ENCODE data around the gene PGAP3.

DNA sequence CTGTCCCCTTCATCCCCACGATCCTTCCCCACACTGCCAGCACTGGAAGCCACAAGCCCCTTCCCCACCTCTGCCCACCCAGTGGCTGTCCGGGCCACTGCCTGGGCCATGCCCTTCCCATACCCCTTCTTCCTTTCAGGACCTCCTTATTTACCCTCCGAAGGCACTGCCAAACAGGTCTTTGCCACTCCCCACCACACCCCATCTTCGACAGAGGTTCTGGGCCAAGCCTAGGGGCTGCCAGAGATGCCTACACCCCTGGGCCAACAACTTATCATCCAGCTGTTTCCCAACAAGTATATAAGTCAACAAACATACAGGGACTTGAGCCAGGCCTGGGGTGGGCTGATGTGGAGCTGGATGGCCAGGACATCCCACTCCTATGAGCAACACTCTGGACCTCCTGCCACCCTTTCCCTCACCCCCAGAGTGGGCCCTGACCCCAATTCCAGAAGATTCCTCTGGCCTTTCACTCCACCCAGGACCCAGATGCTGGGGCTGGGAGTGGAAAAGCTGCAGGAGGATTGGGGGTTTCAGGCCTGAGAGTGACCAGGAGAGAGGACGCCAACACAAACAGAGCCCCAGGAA is 62.6 kb downstream of the PGAP3 start:
- TF ChIP-seq, protein P1, sequence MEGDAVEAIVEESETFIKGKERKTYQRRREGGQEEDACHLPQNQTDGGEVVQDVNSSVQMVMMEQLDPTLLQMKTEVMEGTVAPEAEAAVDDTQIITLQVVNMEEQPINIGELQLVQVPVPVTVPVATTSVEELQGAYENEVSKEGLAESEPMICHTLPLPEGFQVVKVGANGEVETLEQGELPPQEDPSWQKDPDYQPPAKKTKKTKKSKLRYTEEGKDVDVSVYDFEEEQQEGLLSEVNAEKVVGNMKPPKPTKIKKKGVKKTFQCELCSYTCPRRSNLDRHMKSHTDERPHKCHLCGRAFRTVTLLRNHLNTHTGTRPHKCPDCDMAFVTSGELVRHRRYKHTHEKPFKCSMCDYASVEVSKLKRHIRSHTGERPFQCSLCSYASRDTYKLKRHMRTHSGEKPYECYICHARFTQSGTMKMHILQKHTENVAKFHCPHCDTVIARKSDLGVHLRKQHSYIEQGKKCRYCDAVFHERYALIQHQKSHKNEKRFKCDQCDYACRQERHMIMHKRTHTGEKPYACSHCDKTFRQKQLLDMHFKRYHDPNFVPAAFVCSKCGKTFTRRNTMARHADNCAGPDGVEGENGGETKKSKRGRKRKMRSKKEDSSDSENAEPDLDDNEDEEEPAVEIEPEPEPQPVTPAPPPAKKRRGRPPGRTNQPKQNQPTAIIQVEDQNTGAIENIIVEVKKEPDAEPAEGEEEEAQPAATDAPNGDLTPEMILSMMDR (IDR thresholded peaks at IDR 0.05): no peak
- no peak for TF ChIP-seq POLR2AphosphoS5 (IDR thresholded peaks at IDR 0.05)
